HepG2 (cell line): ENCODE data around the gene CUL1. TPM values are rescaled to one million over a fixed set of nuclear protein-coding genes. Genes with fewer than 3 reads are reported as not detected.
A peak's percentile ranks its signal among the peaks of the same experiment; 100 is the strongest.

Source experiments
- AKAP8 ChIP-seq: sonication (generic); formaldehyde crosslinking; IDR thresholded peaks from 2 replicates; pipeline ENCODE4 v1.5.1; 2020; ENCODE audit warnings: mild to moderate bottlenecking, missing genetic modification reagents
- CCDC6 ChIP-seq: sonication (generic); formaldehyde crosslinking; IDR thresholded peaks from 2 replicates; pipeline ENCODE4 v1.8.1; 2022; ENCODE audit warnings: mild to moderate bottlenecking, missing genetic modification reagents, moderate library complexity
- FOSL1 ChIP-seq: sonication (generic); formaldehyde crosslinking; IDR thresholded peaks from 2 replicates; pipeline ENCODE4 v1.9.0; 2021; ENCODE audit warnings: missing genetic modification reagents, borderline replicate concordance
- KIAA2018 ChIP-seq: sonication (generic); formaldehyde crosslinking; IDR thresholded peaks from 2 replicates; pipeline ENCODE4 v1.5.0; 2020; ENCODE audit warnings: mild to moderate bottlenecking, missing genetic modification reagents, borderline replicate concordance
- MAFG ChIP-seq: sonication (generic); formaldehyde crosslinking; IDR thresholded peaks from 2 replicates; pipeline ENCODE4 v1.5.1; 2020; ENCODE audit warnings: mild to moderate bottlenecking, missing genetic modification reagents
- MED1 ChIP-seq: sonication (generic); formaldehyde crosslinking; IDR thresholded peaks from 2 replicates; pipeline ENCODE4 v1.4.0; 2020; ENCODE audit warnings: missing genetic modification reagents
- MXD4 ChIP-seq: IDR thresholded peaks from 2 replicates; pipeline ENCODE4 v1.6.1; 2016; ENCODE audit warnings: mild to moderate bottlenecking, missing biosample characterization, missing genetic modification reagents
- RBM39 ChIP-seq: fragments of 200-400 bp; formaldehyde crosslinking; IDR thresholded peaks from one replicate; pipeline ENCODE4 v1.6.1; 2018; ENCODE audit warnings: antibody characterized with exemption, mild to moderate bottlenecking, low read depth, low read length; ENCODE audit not compliant: poor library complexity, severe bottlenecking
- RELA ChIP-seq: sonication (generic); formaldehyde crosslinking; IDR thresholded peaks from 2 replicates; pipeline ENCODE4 v1.4.0; 2020; ENCODE audit warnings: missing genetic modification reagents
- SNRNP70 ChIP-seq: fragments of 200-400 bp; formaldehyde crosslinking; IDR thresholded peaks from 2 replicates; pipeline ENCODE4 v1.6.1; 2017; ENCODE audit warnings: mild to moderate bottlenecking, low read depth, low read length, moderate library complexity
- SUZ12 ChIP-seq: fragments of 150-350 bp; IDR thresholded peaks from 2 replicates; pipeline ENCODE4 v1.6.1; 2014; ENCODE audit warnings: low read depth, low read length
- U2AF1 ChIP-seq: fragments of 200-400 bp; formaldehyde crosslinking; optimal IDR thresholded peaks from 2 replicates; pipeline ENCODE3; 2017; ENCODE audit warnings: mild to moderate bottlenecking, low read depth, low read length
- ZBTB42 ChIP-seq: sonication (generic); formaldehyde crosslinking; IDR thresholded peaks from 2 replicates; pipeline ENCODE4 v1.5.0; 2020; ENCODE audit warnings: mild to moderate bottlenecking, missing genetic modification reagents
- ZNF20 ChIP-seq: sonication (generic); formaldehyde crosslinking; IDR thresholded peaks from 2 replicates; pipeline ENCODE4 v1.4.0; 2020; ENCODE audit warnings: mild to moderate bottlenecking, moderate library complexity, missing genetic modification reagents
- ZNF432 ChIP-seq: sonication (generic); formaldehyde crosslinking; IDR thresholded peaks from 2 replicates; pipeline ENCODE4 v1.5.0; 2020; ENCODE audit warnings: missing genetic modification reagents, mild to moderate bottlenecking, borderline replicate concordance
- polyA plus RNA-seq, 8 experiments: library from polyadenylated mRNA; depleted of rRNA in 3 of 8; stranded (reverse) in 7 of 8; unstranded in 1 of 8; fragments of >200 nt; fragmentation: Illumina TruSeq in 4 of 8; extraction: Trizol in 4 of 8; gene quantifications; 2 replicates each; pipeline versions ENCODE4 v1.2.1 to v1.2.3, GENCODE V29; 2011 to 2016; ENCODE audit warnings: low read depth in 4 of 8, missing spikeins in 1 of 8, mixed read lengths in 1 of 8; ENCODE audit not compliant: insufficient read depth in 1 of 8
- total RNA-seq, 5 experiments: library from RNA; depleted of rRNA; stranded (reverse); fragments of >200 nt; fragmentation: Illumina TruSeq; extraction: Trizol; gene quantifications; 2 replicates each; pipeline ENCODE4 v1.2.3, GENCODE V29; 2016; ENCODE audit warnings: low read depth in 1 of 5
- TF ChIP-seq, protein P1 (sequence below): sonication (generic); formaldehyde crosslinking; IDR thresholded peaks from 2 replicates; pipeline ENCODE4 v1.4.0; 2020; ENCODE audit warnings: missing genetic modification reagents
- TF ChIP-seq, protein P2 (sequence below): sonication (generic); formaldehyde crosslinking; IDR thresholded peaks from 2 replicates; pipeline ENCODE4 v1.4.0; 2020; ENCODE audit warnings: missing genetic modification reagents, low read depth, mild to moderate bottlenecking, borderline replicate concordance
- TF ChIP-seq, protein P3 (sequence below): sonication (generic); formaldehyde crosslinking; IDR thresholded peaks from 2 replicates; pipeline ENCODE4 v1.4.0; 2020; ENCODE audit warnings: missing genetic modification reagents

Gene CUL1
- total and polyA plus RNA-seq, 2 of the 13 experiments (the other 11 are each of a cell fraction or from before 2014, with no cell fraction given): 30.1 to 45.9 TPM

DNA sequence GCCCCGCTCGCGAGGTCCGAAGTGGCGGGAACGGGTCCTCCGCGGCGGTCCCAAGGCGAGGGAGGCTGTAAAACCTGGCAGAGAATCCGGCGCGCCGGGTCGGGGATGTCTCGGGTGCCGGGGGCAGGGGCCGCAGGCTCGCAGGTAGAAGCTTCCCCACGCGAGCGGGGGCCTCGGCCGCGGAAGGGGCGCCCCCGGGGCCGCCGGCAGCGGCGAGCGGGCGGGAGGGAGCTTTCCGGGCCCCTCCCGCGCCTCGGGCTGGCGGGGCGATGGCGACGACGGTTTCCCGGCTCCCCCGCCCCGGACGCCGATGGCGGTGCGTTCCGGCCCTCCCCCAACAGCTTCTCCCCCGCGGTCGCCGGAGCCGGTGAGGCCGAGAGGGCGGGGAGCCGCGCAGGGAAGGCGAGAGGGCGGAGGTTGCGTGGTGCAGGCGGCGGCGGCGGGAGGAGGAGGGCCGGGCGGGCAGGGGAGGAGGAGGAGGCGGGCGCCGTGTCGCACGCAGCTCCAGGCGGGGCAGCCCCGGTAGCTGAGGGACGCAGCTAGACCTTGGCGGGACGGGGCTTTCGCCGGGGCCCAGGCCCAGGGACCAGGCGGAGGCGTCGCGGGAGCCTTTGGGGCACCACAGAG is at the start of gene CUL1 (continued):
- TF ChIP-seq, protein P1, sequence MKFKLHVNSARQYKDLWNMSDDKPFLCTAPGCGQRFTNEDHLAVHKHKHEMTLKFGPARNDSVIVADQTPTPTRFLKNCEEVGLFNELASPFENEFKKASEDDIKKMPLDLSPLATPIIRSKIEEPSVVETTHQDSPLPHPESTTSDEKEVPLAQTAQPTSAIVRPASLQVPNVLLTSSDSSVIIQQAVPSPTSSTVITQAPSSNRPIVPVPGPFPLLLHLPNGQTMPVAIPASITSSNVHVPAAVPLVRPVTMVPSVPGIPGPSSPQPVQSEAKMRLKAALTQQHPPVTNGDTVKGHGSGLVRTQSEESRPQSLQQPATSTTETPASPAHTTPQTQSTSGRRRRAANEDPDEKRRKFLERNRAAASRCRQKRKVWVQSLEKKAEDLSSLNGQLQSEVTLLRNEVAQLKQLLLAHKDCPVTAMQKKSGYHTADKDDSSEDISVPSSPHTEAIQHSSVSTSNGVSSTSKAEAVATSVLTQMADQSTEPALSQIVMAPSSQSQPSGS (CRISPR knock-in tag): no peak
- TF ChIP-seq MED1 (CRISPR knock-in tag) (peak; percentile 44), ZNF432 (CRISPR knock-in tag) (no peak), MAFG (CRISPR knock-in tag) (no peak), SUZ12 (no peak), ZNF20 (no peak), KIAA2018 (CRISPR knock-in tag) (no peak), FOSL1 (CRISPR knock-in tag) (no peak), RBM39 (peak; percentile 28), AKAP8 (CRISPR knock-in tag) (no peak), RELA (CRISPR knock-in tag) (no peak; the same call in 1 of the 2 replicates), U2AF1 (peak; percentile 26), CCDC6 (CRISPR knock-in tag) (peak; percentile 62; the same call in 1 of the 2 replicates), ZBTB42 (CRISPR knock-in tag) (0 out of 2 replicates have a peak, but pooled peaks have one; percentile 50), SNRNP70 (no peak), MXD4 (CRISPR knock-in tag) (peak; percentile 43; the same call in 1 of the 2 replicates)
- TF ChIP-seq, protein P2, sequence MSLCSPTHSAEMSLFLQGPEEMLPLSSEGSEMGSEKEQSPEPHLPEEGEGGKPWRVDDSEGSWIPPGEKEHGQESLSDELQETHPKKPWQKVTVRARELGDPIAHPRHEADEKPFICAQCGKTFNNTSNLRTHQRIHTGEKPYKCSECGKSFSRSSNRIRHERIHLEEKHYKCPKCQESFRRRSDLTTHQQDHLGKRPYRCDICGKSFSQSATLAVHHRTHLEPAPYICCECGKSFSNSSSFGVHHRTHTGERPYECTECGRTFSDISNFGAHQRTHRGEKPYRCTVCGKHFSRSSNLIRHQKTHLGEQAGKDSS (CRISPR knock-in tag): no peak
- TF ChIP-seq, protein P3, sequence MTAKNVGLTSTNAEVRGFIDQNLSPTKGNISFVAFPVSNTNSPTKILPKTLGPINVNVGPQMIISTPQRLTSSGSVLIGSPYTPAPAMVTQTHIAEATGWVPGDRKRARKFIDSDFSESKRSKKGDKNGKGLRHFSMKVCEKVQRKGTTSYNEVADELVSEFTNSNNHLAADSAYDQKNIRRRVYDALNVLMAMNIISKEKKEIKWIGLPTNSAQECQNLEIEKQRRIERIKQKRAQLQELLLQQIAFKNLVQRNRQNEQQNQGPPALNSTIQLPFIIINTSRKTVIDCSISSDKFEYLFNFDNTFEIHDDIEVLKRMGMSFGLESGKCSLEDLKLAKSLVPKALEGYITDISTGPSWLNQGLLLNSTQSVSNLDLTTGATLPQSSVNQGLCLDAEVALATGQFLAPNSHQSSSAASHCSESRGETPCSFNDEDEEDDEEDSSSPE (CRISPR knock-in tag): peak; percentile 73
